Endothelial cell of umbilical vein (primary cell): ENCODE results near the gene NFIA.

Experiments used
- CTCF ChIP-seq, 2 donors: IDR thresholded peaks; 1 replicate in 1 of 2; 2 replicates in 1 of 2; pipeline ENCODE4 v1.5.1; 2011; ENCODE audit warnings: low read length in 2 of 2, mild to moderate bottlenecking in 2 of 2, moderate library complexity in 2 of 2, control low read depth in 1 of 2, inconsistent platforms in 1 of 2, low read depth in 1 of 2; ENCODE audit not compliant: insufficient read depth in 1 of 2; ENCODE audit errors: extremely low read depth in 1 of 2
- FOS ChIP-seq: IDR thresholded peaks from 2 replicates; pipeline ENCODE4 v1.6.1; 2011; ENCODE audit warnings: mild to moderate bottlenecking, low read length, moderate library complexity, borderline replicate concordance; ENCODE audit not compliant: insufficient read depth
- MAX ChIP-seq: IDR thresholded peaks from 2 replicates; pipeline ENCODE4 v1.6.1; 2011; ENCODE audit not compliant: insufficient read depth, insufficient read length
- POLR2A ChIP-seq: IDR thresholded peaks from 2 replicates; pipeline ENCODE4 v1.6.1; 2012; ENCODE audit warnings: low read depth, mild to moderate bottlenecking, control low read depth, low read length
- POLR2AphosphoS5 ChIP-seq: IDR thresholded peaks from 2 replicates; pipeline ENCODE4 v1.6.1; 2012; ENCODE audit warnings: low read depth, mild to moderate bottlenecking, control low read depth, low read length, moderate library complexity; ENCODE audit not compliant: insufficient read depth

GRCh38 chr1:61299463-61299862 lies 217.1 kb downstream of the NFIA start:
- TF ChIP-seq POLR2A: no peak
- no peak for TF ChIP-seq CTCF (IDR thresholded peaks at IDR 0.05; ENCODE audit: extremely low read depth in 1 of 2, insufficient read depth in 1 of 2, low read depth in 1 of 2, low read length in 2 of 2)
- no peak for TF ChIP-seq POLR2AphosphoS5
- TF ChIP-seq MAX: no peak
- TF ChIP-seq FOS: no peak
